PFSK-1 (cell line): ENCODE results near the gene ARSA.

Experiments
- POLR2AphosphoS5 ChIP-seq: IDR thresholded peaks from 2 replicates; pipeline ENCODE4 v1.6.1; 2012; ENCODE audit warnings: low read depth, mild to moderate bottlenecking, control low read depth, low read length, moderate library complexity
- SIN3A ChIP-seq: IDR thresholded peaks from 2 replicates; pipeline ENCODE4 v1.6.1; 2012; ENCODE audit warnings: mild to moderate bottlenecking, low read length, moderate library complexity, borderline replicate concordance; ENCODE audit not compliant: insufficient read depth
- TAF1 ChIP-seq: IDR thresholded peaks from 2 replicates; pipeline ENCODE4 v1.6.1; 2012; ENCODE audit warnings: low read length, control low read depth, borderline replicate concordance; ENCODE audit not compliant: insufficient read depth
- TF ChIP-seq, protein P1 (sequence below), 2 experiments: IDR thresholded peaks; 2 replicates each; pipeline versions ENCODE4 v1.6.1 to v1.8.0; 2011 to 2012; ENCODE audit warnings: low read depth in 2 of 2, low read length in 2 of 2, control low read depth in 1 of 2, inconsistent platforms in 1 of 2, mild to moderate bottlenecking in 1 of 2, moderate library complexity in 1 of 2; ENCODE audit not compliant: insufficient read depth in 1 of 2

- TF ChIP-seq TAF1, result no peak
- TF ChIP-seq POLR2AphosphoS5, result no peak
- TF ChIP-seq, protein P1, sequence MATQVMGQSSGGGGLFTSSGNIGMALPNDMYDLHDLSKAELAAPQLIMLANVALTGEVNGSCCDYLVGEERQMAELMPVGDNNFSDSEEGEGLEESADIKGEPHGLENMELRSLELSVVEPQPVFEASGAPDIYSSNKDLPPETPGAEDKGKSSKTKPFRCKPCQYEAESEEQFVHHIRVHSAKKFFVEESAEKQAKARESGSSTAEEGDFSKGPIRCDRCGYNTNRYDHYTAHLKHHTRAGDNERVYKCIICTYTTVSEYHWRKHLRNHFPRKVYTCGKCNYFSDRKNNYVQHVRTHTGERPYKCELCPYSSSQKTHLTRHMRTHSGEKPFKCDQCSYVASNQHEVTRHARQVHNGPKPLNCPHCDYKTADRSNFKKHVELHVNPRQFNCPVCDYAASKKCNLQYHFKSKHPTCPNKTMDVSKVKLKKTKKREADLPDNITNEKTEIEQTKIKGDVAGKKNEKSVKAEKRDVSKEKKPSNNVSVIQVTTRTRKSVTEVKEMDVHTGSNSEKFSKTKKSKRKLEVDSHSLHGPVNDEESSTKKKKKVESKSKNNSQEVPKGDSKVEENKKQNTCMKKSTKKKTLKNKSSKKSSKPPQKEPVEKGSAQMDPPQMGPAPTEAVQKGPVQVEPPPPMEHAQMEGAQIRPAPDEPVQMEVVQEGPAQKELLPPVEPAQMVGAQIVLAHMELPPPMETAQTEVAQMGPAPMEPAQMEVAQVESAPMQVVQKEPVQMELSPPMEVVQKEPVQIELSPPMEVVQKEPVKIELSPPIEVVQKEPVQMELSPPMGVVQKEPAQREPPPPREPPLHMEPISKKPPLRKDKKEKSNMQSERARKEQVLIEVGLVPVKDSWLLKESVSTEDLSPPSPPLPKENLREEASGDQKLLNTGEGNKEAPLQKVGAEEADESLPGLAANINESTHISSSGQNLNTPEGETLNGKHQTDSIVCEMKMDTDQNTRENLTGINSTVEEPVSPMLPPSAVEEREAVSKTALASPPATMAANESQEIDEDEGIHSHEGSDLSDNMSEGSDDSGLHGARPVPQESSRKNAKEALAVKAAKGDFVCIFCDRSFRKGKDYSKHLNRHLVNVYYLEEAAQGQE (IDR thresholded peaks at IDR 0.05; ENCODE audit: insufficient read depth in 1 of 2, low read depth in 2 of 2, low read length in 2 of 2), result no peak
- no peak for TF ChIP-seq SIN3A
These were observed 48.9 kb upstream of the ARSA start for GRCh38 chr22:50676661-50677492.
